ENCODE data around the gene ANTXR1.

GRCh38 chr2:69287544-69287943 is 274.6 kb downstream of the ANTXR1 start:
- TF ChIP-seq CTCF (IDR thresholded peaks at IDR 0.05) (no peak), POLR2A (IDR thresholded peaks at IDR 0.05) (no peak)

Measured in uterus (tissue), 2 donors.